GM23248 (cell line): ENCODE measurements around the gene MEI4.

ENCODE experiments used
- EZH2 ChIP-seq: fragments of 200-600 bp; sonication (generic); IDR thresholded peaks from 2 replicates; pipeline ENCODE4 v1.6.1; 2018; ENCODE audit warnings: antibody characterized with exemption, mild to moderate bottlenecking; ENCODE audit not compliant: insufficient read depth, poor library complexity, severe bottlenecking
- EZH2phosphoT487 ChIP-seq: fragments of 200-600 bp; sonication (generic); IDR thresholded peaks from 2 replicates; pipeline ENCODE4 v1.6.1; 2018; ENCODE audit warnings: antibody characterized with exemption, moderate library complexity, mild to moderate bottlenecking, low read depth; ENCODE audit not compliant: insufficient read depth

DNA sequence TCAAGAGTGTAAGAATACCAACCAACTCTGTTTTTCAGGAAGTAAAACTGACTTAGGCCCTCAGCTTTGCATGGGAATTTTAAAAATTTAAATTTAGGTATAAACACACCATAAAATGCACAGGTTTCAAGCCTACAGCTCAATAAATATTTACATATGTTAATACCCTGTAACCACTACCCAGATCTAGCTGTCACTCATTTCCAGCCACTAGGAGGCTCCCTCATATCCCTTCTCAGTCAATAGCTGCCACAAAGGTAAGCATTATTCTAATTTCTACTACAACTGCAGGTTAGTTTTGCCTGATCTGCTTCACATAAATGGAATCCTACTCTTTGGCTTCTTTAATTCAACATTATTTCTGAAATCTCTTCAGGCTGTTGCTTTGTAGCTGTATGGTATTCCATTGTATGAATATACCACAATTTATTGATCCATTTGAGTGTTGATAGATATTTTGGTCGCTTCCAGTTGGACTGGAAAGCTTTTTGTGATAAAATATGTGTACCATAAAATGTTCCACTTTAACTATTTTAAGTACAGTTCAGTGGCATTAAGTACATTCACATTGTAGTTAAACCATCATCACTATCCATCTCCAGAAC, 32.5 kb upstream of the MEI4 start:
- TF ChIP-seq EZH2phosphoT487, result no peak
- TF ChIP-seq EZH2, result no peak
